ENCODE results near the gene SPAG6.
A peak's percentile ranks its signal among the peaks of the same experiment; 100 is the strongest.
"Not testable (repeated sequence)": the region's sequence is repeated elsewhere in the genome, so short reads cannot be mapped to it uniquely, and the experiment has no call there.

The SPAG6 gene

GRCh38 chr10:22381262-22381661 lies 36.0 kb downstream of the SPAG6 start:
- no peak for DNase-seq

- DNase-seq = no peak
Observed at GRCh38 chr10:22386503-22386902, 41.2 kb downstream of the SPAG6 start.

GRCh38 chr10:22389856-22390589 lies 44.7 kb downstream of the SPAG6 start:
- no peak for DNase-seq

- no peak for DNase-seq
Observed at GRCh38 chr10:22391600-22391999, 46.3 kb downstream of the SPAG6 start.

- not testable (repeated sequence) for DNase-seq
Observed at GRCh38 chr10:22396195-22396594, 50.9 kb downstream of the SPAG6 start.

GRCh38 chr10:22406916-22407315 lies 61.6 kb downstream of the SPAG6 start:
- not testable (repeated sequence) for DNase-seq

- no peak for DNase-seq
Observed at GRCh38 chr10:22410394-22410793, 65.1 kb downstream of the SPAG6 start.

GRCh38 chr10:22410846-22411245 lies 65.5 kb downstream of the SPAG6 start:
- DNase-seq = no peak

- no peak for DNase-seq
Observed at GRCh38 chr10:22414146-22414545, 68.8 kb downstream of the SPAG6 start.

GRCh38 chr10:22415072-22415471 lies 69.8 kb downstream of the SPAG6 start:
- DNase-seq = no peak

- DNase-seq = no peak
Observed at GRCh38 chr10:22417736-22418268, 72.5 kb downstream of the SPAG6 start.

GRCh38 chr10:22420787-22421517 lies 75.7 kb downstream of the SPAG6 start:
- DNase-seq = no peak

- DNase-seq = no peak
Observed at GRCh38 chr10:22426653-22427052, 81.4 kb downstream of the SPAG6 start.

GRCh38 chr10:22427101-22427500 lies 81.8 kb downstream of the SPAG6 start:
- DNase-seq = no peak

- no peak for DNase-seq
Observed at GRCh38 chr10:22427890-22428571, 82.7 kb downstream of the SPAG6 start.

GRCh38 chr10:22429146-22429545 lies 83.8 kb downstream of the SPAG6 start:
- DNase-seq = no peak

- DNase-seq = no peak
Observed at GRCh38 chr10:22429981-22430421, 84.7 kb downstream of the SPAG6 start.

GRCh38 chr10:22433875-22434274 lies 88.6 kb downstream of the SPAG6 start:
- no peak for DNase-seq

- no peak for DNase-seq
Observed at GRCh38 chr10:22434521-22434920, 89.2 kb downstream of the SPAG6 start.

GRCh38 chr10:22435650-22436049 lies 90.4 kb downstream of the SPAG6 start:
- no peak for DNase-seq

GRCh38 chr10:22436526-22436892 lies 91.2 kb downstream of the SPAG6 start:
- DNase-seq = no peak

- DNase-seq = peak; percentile 86
Observed at GRCh38 chr10:22436893-22437619, 91.8 kb downstream of the SPAG6 start.

All from stimulated activated CD4-positive, alpha-beta T cell treated with anti-CD3 and anti-CD28 coated beads, Interleukin-1b, Interleukin-23, amount 100 ng/mL, for 48 hours (primary cell).